ENCODE results near the gene QRICH1.

Gene QRICH1

DNA sequence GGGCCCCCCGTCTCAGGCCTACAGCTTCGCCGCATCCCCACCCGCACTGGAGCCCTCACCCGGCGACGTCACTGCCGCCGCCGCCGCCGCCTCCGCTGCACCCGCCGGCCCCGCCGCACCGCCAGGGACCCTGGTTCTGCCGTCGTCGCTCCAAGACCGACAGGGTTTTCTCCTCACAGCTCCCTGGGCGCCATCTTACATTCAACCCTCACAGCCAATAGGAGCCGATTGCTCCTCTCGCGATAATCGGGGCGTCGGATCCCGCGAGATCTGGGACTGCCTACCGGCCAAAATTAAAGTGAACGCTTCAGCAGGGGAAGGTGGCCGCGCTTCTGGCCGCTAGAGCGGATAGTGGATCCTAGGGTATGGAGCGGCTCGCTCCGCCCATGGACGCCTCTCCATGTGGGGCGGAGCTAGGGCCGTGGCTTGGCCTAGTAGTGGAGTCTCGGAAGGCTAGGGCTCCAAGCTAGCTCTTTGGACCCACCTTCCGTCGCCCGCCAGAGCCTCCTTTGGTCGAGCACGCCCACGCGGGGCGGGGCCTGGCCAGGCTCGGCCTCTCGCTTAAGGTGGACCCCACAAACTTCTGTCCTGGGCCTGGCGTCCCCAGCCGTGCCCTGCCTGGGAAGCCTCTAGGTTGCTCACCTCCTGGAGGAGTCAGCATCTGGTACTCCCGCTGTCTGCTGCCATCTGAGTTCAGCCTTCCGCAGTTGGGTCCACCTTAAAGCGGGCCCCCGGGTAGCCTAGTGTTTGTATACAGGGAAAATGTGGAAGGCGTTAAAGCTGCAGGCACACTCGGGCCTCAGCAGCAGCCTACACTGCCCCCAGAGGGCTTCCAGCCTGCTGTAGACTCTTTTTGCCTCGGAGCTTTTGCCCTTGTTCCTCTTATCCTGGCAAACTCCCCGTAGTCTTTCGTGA lies at the start of gene QRICH1:
Gene QRICH1 (minus strand): TSS at position 219 of the 915 bp plus-strand sequence. CDS start 17,054 bp downstream, outside the sequence.
- ChIA-PET CTCF (interaction anchor here (0.6 to 4.8 kb wide), 21 partner anchors 9 to 350 kb away, joined by 3 to 41 read pairs (median 4); partner anchors contain the start of genes KLHDC8B, NDUFAF3, P4HTM and QARS1), POLR2A (interaction anchor here (0.6 to 2.7 kb wide), 16 partner anchors 10 to 1193 kb away, joined by 3 to 17 read pairs (median 5); partner anchors contain the start of genes DALRD3, IMPDH2, NDUFAF3 and PRKAR2A)
- peak; percentile 95 for DNase-seq (ENCODE audit: extremely low spot score)
- peak; percentile 58 for TF ChIP-seq CTCF (IDR thresholded peaks at IDR 0.05; ENCODE audit: control extremely low read depth, extremely low read depth, low read depth, missing control alignments)

DNA sequence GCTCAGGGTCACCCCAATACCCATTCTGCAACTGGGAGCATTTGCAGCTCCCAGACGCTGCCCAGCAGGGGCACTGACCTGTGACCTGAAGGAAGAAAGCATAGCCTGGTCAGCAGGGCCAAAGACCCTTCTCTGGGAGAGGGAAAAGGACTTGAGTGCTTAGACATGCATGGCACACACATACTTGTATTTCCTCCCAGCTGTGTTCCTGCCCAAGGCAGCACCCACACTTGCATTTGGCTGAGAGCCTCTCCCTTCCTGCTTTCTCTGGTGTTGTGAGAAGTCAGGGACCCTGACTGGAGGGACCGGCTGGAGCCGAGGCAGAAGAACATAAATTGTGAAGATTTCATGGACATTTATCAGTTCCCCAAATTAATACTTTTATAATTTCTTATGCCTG lies 46.2 kb upstream of the QRICH1 start:
- POLR2A ChIA-PET, result no interaction called here
- DNase-seq (ENCODE audit: extremely low spot score), result no peak
- CTCF ChIA-PET, result interaction anchor here (1.3 kb wide), 1 partner anchor 31 kb away, joined by 3 read pairs; the partner anchor contains the start of gene KLHDC8B
- no peak for TF ChIP-seq CTCF (IDR thresholded peaks at IDR 0.05; ENCODE audit: control extremely low read depth, extremely low read depth, low read depth, missing control alignments)

DNA sequence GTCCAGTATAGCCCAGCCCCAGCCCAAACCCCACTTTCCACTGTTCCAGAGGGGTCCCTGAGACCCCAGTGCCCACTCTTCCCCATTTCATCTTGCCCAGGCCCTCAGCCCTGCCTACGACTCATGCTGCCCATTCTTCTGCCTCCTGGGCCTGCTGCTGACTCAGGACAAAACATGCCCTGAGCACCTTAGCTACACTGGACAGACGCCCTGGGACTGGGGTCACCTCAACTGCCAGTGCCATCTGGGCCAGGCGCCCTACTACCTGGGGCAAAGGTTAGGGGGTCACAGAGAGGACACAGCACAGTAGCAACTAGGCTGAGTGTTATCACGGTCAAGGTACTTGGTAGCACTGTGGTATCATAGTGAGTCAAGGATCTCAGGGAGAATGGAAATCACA lies 41.6 kb upstream of the QRICH1 start:
- DNase-seq (ENCODE audit: extremely low spot score), result no peak
- CTCF ChIA-PET, result no interaction called here
- no peak for TF ChIP-seq CTCF (IDR thresholded peaks at IDR 0.05; ENCODE audit: control extremely low read depth, extremely low read depth, low read depth, missing control alignments)
- POLR2A ChIA-PET, result no interaction called here

DNA sequence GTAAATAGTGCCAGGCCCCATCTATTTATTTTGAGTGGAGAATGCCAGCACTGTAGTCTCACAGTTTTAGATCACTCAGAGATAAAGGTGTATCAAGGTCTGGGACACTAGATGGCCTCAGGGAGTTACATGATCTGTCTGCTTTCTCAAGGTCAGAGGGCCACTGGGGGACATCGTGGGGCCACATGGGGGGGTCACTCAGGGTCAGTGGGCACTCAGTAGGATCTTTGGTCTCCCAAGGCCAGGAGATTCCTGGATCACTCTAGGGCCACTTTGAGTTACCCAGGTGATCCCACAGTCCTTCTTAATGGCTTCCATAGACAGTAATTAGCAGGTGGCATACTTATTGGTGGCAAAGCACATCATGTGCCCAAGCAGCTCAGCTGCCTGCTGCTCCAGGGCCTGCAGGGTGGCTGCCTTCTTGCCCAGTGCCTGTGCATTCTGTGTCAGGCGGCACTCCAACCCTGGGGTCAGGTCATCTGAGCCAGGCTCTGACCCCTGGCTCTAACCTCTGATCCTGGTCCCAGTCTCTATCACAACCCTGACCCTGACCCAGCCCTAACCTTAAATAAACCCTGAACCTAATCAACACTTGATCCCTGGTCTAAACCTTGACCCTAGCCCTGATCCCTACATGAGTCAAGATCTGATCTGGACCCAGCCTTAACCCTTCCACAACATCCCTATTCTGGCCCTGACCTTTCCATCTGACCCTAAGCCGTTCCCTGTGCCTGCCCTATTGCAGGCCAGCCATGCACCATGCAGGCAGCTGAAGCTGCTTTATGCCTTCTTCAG lies 40.8 kb upstream of the QRICH1 start:
- ChIA-PET CTCF (no interaction called here), POLR2A (interaction anchor here (0.6 kb wide), 1 partner anchor 129 kb away, joined by 4 read pairs; no protein-coding TSS in a partner anchor)
- TF ChIP-seq CTCF (IDR thresholded peaks at IDR 0.05; ENCODE audit: control extremely low read depth, extremely low read depth, low read depth, missing control alignments), result no peak
- no peak for DNase-seq (ENCODE audit: extremely low spot score)

DNA sequence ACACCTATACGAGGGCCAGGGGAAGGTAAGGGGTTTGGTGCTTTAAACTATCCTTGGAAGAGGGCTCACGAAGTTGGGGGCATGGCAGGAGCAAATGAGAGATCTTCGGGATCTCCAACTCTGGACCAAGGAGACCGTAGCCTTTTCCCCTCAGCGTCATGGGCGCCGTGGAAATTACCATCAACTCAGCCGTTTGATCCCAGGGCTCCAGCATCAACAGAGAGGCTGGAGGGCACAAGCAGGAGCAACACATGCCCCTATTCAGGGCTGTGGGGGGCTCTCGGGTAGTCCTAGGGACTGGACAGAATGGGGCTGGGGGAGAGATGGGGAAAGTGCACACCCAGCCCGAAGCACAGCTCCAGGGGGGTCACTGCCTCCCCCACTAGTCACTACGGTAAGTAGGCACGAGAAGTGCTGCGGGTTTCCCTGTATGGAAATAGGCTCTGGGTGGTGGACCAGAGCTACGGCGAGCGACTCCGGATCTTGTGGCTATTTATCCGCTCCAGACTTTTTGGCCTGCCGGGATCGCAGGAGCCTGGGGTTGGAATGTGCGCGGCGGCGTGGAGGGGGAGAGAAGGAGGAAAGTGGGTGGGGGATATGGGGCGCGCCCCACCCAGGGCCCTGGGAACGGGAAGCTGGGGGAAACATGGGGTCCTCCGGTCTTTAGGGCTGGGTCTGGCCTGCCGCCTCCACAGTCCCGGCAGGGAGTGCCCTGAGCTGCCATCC lies 39.5 kb upstream of the QRICH1 start:
- ChIA-PET POLR2A (no interaction called here), CTCF (no interaction called here)
- TF ChIP-seq CTCF (IDR thresholded peaks at IDR 0.05; ENCODE audit: control extremely low read depth, extremely low read depth, low read depth, missing control alignments), result no peak

More for the DNA sequence above, 39.5 kb upstream of the QRICH1 start:
- DNase-seq (ENCODE audit: extremely low spot score), result no peak

Measured in GM10248 (cell line).